ENCODE data around the gene CLDN16.

CLDN16 gene

DNA sequence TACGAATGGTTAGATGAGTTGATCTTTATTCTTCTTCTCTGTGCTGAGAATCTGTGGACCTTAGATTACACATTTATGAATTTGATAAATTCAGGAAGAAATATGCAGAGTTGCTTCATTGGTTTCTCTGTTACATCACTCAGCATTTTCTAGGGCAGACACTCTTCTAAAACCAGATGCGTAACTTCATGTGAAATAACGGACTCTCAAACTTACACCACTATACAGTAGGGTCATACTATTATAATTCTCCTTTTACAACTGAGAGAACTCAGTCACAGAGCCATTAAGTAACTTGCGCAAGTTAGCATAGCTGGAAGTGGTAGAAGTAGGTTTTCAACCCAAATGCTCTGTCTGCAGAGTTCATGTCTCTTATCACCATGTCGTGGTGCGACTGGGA is 56.0 kb downstream of the CLDN16 start:
- DNase-seq, result no peak

DNA sequence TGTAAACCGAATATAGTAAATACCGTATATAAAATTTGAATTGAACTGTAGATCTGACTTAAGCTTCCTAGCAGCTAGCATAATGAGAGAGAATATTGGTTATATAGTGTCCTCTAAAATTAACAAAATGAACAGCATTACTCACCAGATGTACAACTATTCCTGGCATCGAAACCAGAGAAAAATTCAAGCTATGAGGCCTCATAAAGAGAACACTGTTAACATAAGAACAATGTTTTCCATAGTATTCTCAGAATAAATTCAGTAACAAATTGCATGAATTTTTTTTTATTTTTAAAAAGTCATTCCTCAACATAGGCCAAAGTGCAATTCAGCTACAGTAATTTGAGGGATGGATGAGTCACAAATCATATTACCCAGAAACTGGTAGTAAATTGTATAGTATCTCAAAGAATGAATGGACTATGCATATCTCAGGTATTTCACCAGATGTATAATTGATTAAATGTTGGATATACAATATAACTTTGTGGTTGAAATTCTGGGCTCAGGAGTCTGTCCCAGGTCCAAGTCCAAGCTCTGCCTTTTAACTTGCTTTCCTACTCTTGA is 56.7 kb downstream of the CLDN16 start:
- no peak for DNase-seq

DNA sequence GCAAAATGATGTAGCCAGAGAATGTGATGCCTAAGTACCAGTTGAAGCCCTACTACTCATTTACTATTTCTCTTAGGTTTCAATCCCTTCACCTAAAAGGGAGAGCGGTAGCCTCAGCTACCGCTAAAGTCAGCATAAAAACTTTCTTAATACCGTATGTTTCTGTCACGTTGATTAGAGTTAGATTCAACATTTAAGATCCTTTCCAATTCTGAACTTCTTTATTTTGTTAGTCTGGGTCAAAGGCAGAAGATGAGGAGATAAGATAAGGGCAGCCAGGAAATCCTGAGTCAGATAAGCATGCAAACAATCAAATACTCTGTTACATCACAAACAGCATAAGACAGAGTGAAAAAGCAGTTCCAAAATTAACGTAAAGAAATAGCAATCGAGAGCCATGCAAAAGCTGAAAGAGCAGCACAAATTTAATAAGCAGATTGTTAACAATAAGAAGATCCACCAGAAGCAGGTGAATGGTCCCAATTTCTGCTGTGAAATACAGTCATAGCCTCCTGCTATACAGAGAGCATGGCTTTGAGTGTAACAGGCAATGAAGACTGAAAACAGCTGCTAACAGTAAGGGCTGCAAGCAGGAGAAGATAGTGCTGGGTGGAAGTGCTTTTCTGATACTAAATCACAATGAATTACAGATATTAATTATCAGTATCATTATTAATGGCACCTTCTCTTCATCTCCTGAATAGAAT is 58.8 kb downstream of the CLDN16 start:
- DNase-seq, result no peak

DNA sequence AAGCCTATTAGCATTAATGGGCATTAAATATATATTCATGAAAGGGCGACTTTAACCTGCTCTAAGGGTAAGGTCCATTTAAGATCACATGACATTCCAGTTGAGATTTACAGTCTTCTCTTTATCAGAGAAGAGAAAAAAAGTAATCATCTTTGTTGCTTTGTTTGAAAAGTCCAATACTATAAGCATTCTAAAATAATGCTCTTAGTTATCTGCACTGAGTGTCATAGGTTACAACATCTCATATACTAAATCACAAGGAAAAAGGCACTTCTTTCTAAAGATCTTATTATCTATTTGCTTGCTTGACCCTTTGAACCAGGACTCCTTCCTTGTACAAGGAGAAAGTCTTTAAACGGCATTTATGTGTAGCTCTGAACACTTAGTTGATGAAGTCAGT is 60.3 kb downstream of the CLDN16 start:
- no peak for DNase-seq

DNA sequence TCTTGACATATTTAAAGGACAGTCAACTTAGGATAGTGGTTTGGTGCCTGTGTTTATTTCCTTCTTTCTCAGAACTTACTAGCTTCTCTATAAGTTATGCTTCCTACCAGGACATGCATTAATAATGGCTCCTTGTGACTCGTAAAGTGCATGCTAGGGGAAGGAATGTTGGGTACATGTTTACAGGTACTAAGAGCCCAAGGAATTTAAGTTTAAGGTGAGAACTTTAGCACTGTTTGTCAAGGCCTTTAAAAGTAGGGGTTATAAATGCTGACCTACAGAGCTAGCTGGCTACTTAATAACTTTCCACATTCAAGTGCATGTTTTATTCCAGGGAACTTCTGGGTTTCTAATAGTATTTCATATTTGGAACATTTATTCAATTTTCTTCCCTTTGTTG is 61.8 kb downstream of the CLDN16 start, which contains the start of gene TMEM207:
TMEM207 (minus strand) TSS at position 101 of the 400 bp plus-strand sequence; CDS start at position 9, 92 bp downstream.
- no peak for DNase-seq

DNA sequence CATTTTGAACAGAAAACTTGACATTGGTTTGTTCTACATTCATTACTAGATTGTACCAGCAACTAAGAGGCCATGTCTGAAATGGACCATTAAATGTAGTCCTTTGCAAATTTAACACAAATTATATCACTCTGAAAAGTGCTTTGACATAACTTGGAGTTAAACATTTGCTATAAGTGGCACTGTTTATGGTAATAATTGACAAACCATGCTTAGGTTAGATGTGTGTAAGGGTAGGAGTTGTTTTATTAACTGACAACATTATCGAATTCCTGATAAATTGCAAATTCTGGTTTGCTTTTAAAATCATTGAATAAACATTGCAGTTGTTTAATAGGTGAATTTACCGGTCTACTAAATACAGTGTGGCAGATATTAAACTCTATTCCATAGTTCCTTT is 67.9 kb downstream of the CLDN16 start:
- DNase-seq, result no peak

DNA sequence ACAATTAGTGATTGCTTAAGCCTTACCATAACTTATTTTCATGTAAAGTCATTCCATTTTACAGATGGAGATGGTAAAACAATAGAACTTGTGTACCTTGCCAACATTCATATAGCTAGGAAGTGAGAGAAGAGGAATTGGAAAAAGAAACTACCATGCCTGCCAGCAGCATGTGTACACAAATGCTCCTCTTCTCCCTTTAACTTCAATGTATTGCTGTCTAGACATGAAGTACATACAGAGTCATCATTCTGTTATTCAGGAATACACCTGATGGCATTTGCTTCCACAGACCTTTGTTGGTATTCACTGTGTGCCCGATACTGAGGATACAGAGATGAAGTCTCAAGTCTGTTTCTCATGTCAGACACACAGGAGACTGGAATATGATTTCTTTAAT is 68.8 kb downstream of the CLDN16 start:
- DNase-seq, result no peak

DNA sequence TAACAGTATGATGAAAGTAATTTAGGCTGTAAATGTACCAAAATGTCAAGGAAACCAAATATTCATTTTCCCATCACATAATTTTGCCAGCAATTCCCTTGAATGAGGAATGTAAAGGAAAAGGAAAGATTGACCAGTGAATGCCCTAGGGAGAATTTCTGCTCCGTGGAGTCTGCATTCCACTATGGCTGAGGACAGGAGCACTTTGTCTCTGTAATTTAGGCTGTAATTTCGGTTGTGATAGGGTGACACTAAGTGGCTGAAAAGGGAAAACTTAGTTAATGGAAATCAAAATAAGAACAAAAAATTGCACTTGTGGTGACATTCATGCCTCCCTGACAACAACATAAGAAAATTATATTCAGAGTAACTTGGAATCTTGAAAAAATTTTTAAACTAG is 70.1 kb downstream of the CLDN16 start:
- DNase-seq, result no peak
